Parathyroid adenoma (tissue), 2 donors: Measurements from ENCODE around the gene VPS11.

Experiments
- H2AFZ ChIP-seq: fragments of 300-600 bp; sonication (generic); one replicate; pipeline ENCODE4 v1.7.0; 2017; ENCODE audit warnings: antibody characterized with exemption, mild to moderate bottlenecking
- H3K27ac ChIP-seq: fragments of 300-600 bp; sonication (generic); one replicate; pipeline ENCODE4 v1.7.0; 2017
- H3K27me3 ChIP-seq: fragments of 300-600 bp; sonication (generic); one replicate; pipeline ENCODE4 v1.7.0; 2017; ENCODE audit warnings: low read length; ENCODE audit not compliant: control insufficient read depth, insufficient read depth
- H3K36me3 ChIP-seq: fragments of 300-600 bp; sonication (generic); one replicate; pipeline ENCODE4 v1.7.0; 2017; ENCODE audit warnings: low read length; ENCODE audit not compliant: control insufficient read depth, insufficient read depth
- H3K4me1 ChIP-seq: fragments of 300-600 bp; sonication (generic); one replicate; pipeline ENCODE4 v1.7.0; 2017; ENCODE audit warnings: control low read depth
- H3K4me2 ChIP-seq: fragments of 300-600 bp; sonication (generic); one replicate; pipeline ENCODE4 v1.7.0; 2017; ENCODE audit warnings: low read length
- H3K4me3 ChIP-seq: fragments of 300-600 bp; sonication (generic); one replicate; pipeline ENCODE4 v1.7.0; 2017; ENCODE audit warnings: low read depth, low read length
- H3K79me2 ChIP-seq: fragments of 300-600 bp; sonication (generic); one replicate; pipeline ENCODE4 v1.7.0; 2017; ENCODE audit warnings: control low read depth
- H3K9ac ChIP-seq: fragments of 300-600 bp; sonication (generic); one replicate; pipeline ENCODE4 v1.7.0; 2017; ENCODE audit warnings: mild to moderate bottlenecking
- H3K9me3 ChIP-seq: fragments of 300-600 bp; sonication (generic); one replicate; pipeline ENCODE4 v1.7.0; 2017; ENCODE audit warnings: low read length; ENCODE audit not compliant: control insufficient read depth
- TF ChIP-seq, protein P1 (sequence below): fragments of 300-600 bp; sonication (generic); IDR thresholded peaks from one replicate; pipeline ENCODE4 v1.7.0; 2017; ENCODE audit warnings: antibody characterized with exemption, mild to moderate bottlenecking
- donor health status: primary hyperparathyroidism.

The VPS11 gene

DNA sequence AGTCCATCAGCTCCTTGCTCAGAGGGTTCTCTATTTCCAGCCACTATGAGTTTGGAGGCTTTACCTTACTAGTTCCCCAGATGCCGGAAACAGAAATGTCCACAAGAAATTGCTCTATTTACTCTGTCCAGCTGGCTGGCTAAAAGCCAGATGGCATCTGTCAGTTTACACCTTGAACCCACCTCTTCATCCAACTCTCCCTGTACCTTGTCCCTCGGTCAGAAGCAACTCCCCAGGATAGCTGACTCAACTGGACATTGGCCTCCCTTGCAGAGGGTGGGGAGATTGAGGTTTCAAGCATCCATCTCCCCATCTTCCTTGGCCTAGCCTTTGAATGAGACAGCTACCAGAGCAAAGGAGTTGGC, 41.2 kb downstream of the VPS11 start:
- Histone ChIP-seq H2AFZ (no peak overlapping the region), H3K9ac (no peak overlapping the region), H3K27ac (no peak overlapping the region), H3K4me2 (no peak overlapping the region), H3K4me1 (peaks cover 3% of the 10 kb centered on the region), H3K36me3 (no peaks in the 10 kb centered on the region), H3K79me2 (no peaks in the 10 kb centered on the region), H3K4me3 (no peak overlapping the region), H3K9me3 (no peaks in the 10 kb centered on the region), H3K27me3 (no peaks in the 10 kb centered on the region)
- TF ChIP-seq, protein P1, sequence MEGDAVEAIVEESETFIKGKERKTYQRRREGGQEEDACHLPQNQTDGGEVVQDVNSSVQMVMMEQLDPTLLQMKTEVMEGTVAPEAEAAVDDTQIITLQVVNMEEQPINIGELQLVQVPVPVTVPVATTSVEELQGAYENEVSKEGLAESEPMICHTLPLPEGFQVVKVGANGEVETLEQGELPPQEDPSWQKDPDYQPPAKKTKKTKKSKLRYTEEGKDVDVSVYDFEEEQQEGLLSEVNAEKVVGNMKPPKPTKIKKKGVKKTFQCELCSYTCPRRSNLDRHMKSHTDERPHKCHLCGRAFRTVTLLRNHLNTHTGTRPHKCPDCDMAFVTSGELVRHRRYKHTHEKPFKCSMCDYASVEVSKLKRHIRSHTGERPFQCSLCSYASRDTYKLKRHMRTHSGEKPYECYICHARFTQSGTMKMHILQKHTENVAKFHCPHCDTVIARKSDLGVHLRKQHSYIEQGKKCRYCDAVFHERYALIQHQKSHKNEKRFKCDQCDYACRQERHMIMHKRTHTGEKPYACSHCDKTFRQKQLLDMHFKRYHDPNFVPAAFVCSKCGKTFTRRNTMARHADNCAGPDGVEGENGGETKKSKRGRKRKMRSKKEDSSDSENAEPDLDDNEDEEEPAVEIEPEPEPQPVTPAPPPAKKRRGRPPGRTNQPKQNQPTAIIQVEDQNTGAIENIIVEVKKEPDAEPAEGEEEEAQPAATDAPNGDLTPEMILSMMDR, result no peak

DNA sequence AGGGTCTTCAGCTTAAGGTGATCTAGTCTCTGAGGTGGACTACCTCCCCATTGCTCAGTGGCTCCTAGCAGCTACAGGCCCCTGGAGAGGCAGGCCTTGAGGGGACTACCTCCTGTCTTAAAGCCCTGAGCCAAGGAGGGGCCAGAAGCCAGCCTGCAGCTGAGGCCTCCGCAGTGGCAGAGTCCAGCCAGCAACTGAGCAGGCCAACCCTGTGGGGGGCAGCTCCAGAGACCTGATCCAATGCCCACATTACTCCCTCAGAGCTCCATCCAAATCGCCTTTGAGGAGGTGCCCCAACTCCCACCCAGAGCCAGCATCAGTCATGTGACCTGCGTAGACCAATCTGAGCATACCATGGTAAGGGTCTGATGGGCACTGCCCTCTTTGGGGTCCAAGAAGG, 42.2 kb downstream of the VPS11 start:
- no peaks in the 10 kb centered on the region for H3K36me3 ChIP-seq

DNA sequence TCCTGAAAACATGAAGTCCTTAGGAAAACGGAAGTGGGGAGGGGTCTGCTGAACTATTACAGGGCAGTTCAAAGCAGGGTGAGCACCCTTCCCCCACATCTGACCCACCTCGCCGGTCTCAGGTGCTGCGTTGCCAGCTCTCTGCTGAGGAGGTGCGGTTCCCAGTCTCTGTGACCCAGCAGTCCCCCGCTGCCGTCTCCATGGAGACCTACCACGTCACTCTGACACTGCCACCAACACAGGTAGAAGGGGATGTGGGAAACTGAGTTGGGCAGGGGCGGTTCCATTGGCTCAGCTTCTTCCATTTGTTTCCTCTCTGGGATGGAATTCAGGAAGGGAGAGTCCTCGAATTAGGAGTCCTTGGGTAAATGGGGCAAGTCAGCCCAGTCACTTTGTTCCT, 42.8 kb downstream of the VPS11 start:
- Histone ChIP-seq H3K79me2 (no peaks in the 10 kb centered on the region), H2AFZ (no peak overlapping the region), H3K9me3 (no peaks in the 10 kb centered on the region), H3K4me3 (no peak overlapping the region), H3K36me3 (no peaks in the 10 kb centered on the region), H3K9ac (no peak overlapping the region), H3K4me2 (no peak overlapping the region), H3K4me1 (peaks cover 3% of the 10 kb centered on the region), H3K27me3 (no peaks in the 10 kb centered on the region), H3K27ac (no peak overlapping the region)
- TF ChIP-seq, protein P1, result no peak

More for the DNA sequence above, 42.2 kb downstream of the VPS11 start:
- no peaks in the 10 kb centered on the region for H3K27me3 ChIP-seq
- H3K4me3 ChIP-seq, result no peak overlapping the region
- H3K27ac ChIP-seq, result no peak overlapping the region
- H3K4me2 ChIP-seq, result no peak overlapping the region
- H3K9ac ChIP-seq, result no peak overlapping the region
- TF ChIP-seq, protein P1, result no peak
- no peak overlapping the region for H2AFZ ChIP-seq
- no peaks in the 10 kb centered on the region for H3K79me2 ChIP-seq
- H3K4me1 ChIP-seq, result peaks cover 3% of the 10 kb centered on the region
- no peaks in the 10 kb centered on the region for H3K9me3 ChIP-seq

DNA sequence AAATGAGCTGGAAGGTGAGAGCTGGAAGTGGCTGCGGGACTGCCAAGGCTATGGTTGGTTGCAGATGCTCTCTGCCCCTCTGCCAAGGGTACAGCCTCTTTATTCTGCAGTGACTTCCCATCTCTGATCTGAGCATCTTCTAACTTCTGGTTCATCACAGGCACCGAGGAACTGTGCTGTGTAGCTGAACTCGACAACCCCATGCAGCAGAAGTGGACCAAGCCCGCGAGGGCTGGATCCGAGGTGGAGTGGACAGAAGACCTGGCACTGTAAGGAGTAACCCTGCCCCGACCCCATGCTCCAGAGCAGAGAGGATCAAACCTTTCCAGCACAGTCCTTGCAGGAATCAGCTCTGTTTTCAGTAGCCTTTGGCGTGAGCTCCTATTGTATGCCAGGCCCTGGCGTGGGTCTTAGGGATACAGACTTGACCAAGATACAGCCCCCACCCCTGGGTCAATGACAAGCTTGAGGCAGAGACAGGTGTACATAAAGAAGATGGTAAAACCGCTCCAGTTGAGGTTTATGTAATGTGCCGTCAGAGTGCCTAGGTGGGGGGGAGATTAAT, 43.8 kb downstream of the VPS11 start:
- no peaks in the 10 kb centered on the region for H3K36me3 ChIP-seq
- H3K4me2 ChIP-seq, result no peak overlapping the region
- H3K4me3 ChIP-seq, result no peak overlapping the region
- TF ChIP-seq, protein P1, result no peak
- no peak overlapping the region for H3K9ac ChIP-seq
- no peak overlapping the region for H2AFZ ChIP-seq
- no peaks in the 10 kb centered on the region for H3K9me3 ChIP-seq
- H3K27ac ChIP-seq, result no peak overlapping the region
- H3K4me1 ChIP-seq, result peaks cover 3% of the 10 kb centered on the region
- no peaks in the 10 kb centered on the region for H3K27me3 ChIP-seq
- no peaks in the 10 kb centered on the region for H3K79me2 ChIP-seq

DNA sequence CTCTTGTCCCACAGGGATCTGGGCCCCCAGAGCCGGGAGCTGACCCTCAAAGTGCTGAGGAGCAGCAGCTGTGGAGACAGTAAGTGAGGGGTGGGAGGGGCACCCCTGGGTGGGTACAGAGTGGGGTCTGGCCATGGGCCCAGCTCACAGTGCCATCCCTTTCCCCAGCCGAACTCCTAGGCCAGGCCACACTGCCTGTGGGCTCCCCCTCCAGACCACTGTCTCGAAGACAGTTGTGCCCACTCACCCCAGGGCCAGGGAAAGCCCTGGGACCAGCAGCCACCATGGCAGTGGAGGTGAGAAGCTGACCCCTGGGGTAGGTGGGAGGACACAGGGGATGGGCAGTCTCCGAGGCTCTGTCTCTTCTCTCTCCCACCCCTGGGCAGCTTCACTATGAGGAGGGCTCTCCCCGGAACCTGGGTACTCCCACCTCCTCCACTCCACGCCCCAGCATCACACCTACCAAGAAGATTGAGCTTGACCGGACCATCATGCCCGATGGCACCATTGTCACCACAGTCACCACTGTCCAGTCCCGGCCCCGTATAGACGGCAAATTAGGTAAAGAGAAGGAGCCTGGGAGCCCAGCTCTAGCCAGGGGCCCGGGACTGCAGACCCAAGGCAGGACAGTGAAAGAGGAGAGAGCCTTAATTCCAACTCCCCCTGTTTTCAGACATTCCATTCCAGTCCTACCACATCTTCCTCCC, 44.8 kb downstream of the VPS11 start:
- no peaks in the 10 kb centered on the region for H3K9me3 ChIP-seq
- H3K4me2 ChIP-seq, result no peak overlapping the region
- no peak overlapping the region for H2AFZ ChIP-seq
- H3K36me3 ChIP-seq, result no peaks in the 10 kb centered on the region
- H3K27me3 ChIP-seq, result no peaks in the 10 kb centered on the region
- no peak overlapping the region for H3K4me3 ChIP-seq
- TF ChIP-seq, protein P1, result no peak
- H3K4me1 ChIP-seq, result no peaks in the 10 kb centered on the region
- H3K27ac ChIP-seq, result no peak overlapping the region
- no peaks in the 10 kb centered on the region for H3K79me2 ChIP-seq
- H3K9ac ChIP-seq, result no peak overlapping the region
